ENCODE measurements around the gene EFCAB11. TPM values are rescaled to one million over a fixed set of nuclear protein-coding genes. Genes with fewer than 3 reads are reported as not detected.

Gene EFCAB11
- total RNA-seq, 1 experiment from 2014 or later = 10.6 TPM

- POLR2A ChIA-PET = no interaction called here
- H3K4me1 Mint-ChIP-seq (ENCODE audit: insufficient read depth, unreplicated experiment) = no peaks in the 10 kb centered on the region
- H3K9me3 Mint-ChIP-seq (ENCODE audit: unreplicated experiment) = no peaks in the 10 kb centered on the region
- TF ChIP-seq, protein P1, sequence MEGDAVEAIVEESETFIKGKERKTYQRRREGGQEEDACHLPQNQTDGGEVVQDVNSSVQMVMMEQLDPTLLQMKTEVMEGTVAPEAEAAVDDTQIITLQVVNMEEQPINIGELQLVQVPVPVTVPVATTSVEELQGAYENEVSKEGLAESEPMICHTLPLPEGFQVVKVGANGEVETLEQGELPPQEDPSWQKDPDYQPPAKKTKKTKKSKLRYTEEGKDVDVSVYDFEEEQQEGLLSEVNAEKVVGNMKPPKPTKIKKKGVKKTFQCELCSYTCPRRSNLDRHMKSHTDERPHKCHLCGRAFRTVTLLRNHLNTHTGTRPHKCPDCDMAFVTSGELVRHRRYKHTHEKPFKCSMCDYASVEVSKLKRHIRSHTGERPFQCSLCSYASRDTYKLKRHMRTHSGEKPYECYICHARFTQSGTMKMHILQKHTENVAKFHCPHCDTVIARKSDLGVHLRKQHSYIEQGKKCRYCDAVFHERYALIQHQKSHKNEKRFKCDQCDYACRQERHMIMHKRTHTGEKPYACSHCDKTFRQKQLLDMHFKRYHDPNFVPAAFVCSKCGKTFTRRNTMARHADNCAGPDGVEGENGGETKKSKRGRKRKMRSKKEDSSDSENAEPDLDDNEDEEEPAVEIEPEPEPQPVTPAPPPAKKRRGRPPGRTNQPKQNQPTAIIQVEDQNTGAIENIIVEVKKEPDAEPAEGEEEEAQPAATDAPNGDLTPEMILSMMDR (IDR thresholded peaks at IDR 0.05; ENCODE audit: unreplicated experiment) = no peak
- intact Hi-C loops (cut with micrococcal nuclease) = no loop called here
- H3K4me3 Mint-ChIP-seq (ENCODE audit: unreplicated experiment) = no peak overlapping the region
- no peak for DNase-seq (ENCODE audit: unreplicated experiment)
- no peak overlapping the region for H3K27ac Mint-ChIP-seq (ENCODE audit: low read depth, unreplicated experiment)
- H3K27me3 Mint-ChIP-seq (ENCODE audit: insufficient read depth, unreplicated experiment) = no peaks in the 10 kb centered on the region
- no TSS peak for BruUV-seq (replicated peaks)
- CTCF ChIA-PET = no interaction called here
- H3K36me3 Mint-ChIP-seq (ENCODE audit: insufficient read depth, unreplicated experiment) = peaks cover 4% of the 10 kb centered on the region
Observed at GRCh38 chr14:89941830-89942377, 12.6 kb downstream of the EFCAB11 start.

GRCh38 chr14:89936654-89937185 is 17.8 kb downstream of the EFCAB11 start:
- H3K27ac Mint-ChIP-seq (ENCODE audit: low read depth, unreplicated experiment) = no peak overlapping the region
- H3K4me1 Mint-ChIP-seq (ENCODE audit: insufficient read depth, unreplicated experiment) = no peaks in the 10 kb centered on the region
- no TSS peak for BruUV-seq (replicated peaks)
- H3K36me3 Mint-ChIP-seq (ENCODE audit: insufficient read depth, unreplicated experiment) = peaks cover 4% of the 10 kb centered on the region
- no peaks in the 10 kb centered on the region for H3K9me3 Mint-ChIP-seq (ENCODE audit: unreplicated experiment)
- no peak overlapping the region for H3K4me3 Mint-ChIP-seq (ENCODE audit: unreplicated experiment)
- intact Hi-C loops (cut with micrococcal nuclease) = no loop called here
- POLR2A ChIA-PET = no interaction called here
- TF ChIP-seq, protein P1 (IDR thresholded peaks at IDR 0.05; ENCODE audit: unreplicated experiment) = no peak
- no peaks in the 10 kb centered on the region for H3K27me3 Mint-ChIP-seq (ENCODE audit: insufficient read depth, unreplicated experiment)
- CTCF ChIA-PET = interaction anchor here (0.5 to 2.3 kb wide), 5 partner anchors 13 to 909 kb away, joined by 3 to 10 read pairs (median 4); partner anchors contain the start of gene EFCAB11
- no peak for DNase-seq (ENCODE audit: unreplicated experiment)

GRCh38 chr14:89933002-89933401 is 21.5 kb downstream of the EFCAB11 start:
- POLR2A ChIA-PET = interaction anchor here (0.7 to 0.8 kb wide), 2 partner anchors 21 to 1416 kb away, joined by 3 to 4 read pairs; partner anchors contain the start of gene EFCAB11
- Mint-ChIP-seq H3K4me3 (ENCODE audit: unreplicated experiment) (no peak overlapping the region), H3K4me1 (ENCODE audit: insufficient read depth, unreplicated experiment) (no peaks in the 10 kb centered on the region), H3K9me3 (ENCODE audit: unreplicated experiment) (no peaks in the 10 kb centered on the region), H3K36me3 (ENCODE audit: insufficient read depth, unreplicated experiment) (peaks cover 6% of the 10 kb centered on the region), H3K27me3 (ENCODE audit: insufficient read depth, unreplicated experiment) (no peaks in the 10 kb centered on the region), H3K27ac (ENCODE audit: low read depth, unreplicated experiment) (no peak overlapping the region)
- intact Hi-C loops (cut with micrococcal nuclease) = no loop called here
- BruUV-seq (replicated peaks) = no TSS peak
- TF ChIP-seq, protein P1 (IDR thresholded peaks at IDR 0.05; ENCODE audit: unreplicated experiment) = no peak
- CTCF ChIA-PET = no interaction called here
- DNase-seq (ENCODE audit: unreplicated experiment) = no peak

- CTCF ChIA-PET = interaction anchor here (0.5 to 1.2 kb wide), 6 partner anchors 8 to 896 kb away, joined by 3 to 5 read pairs (median 3); no protein-coding TSS in a partner anchor
- no TSS peak for BruUV-seq (replicated peaks)
- DNase-seq (ENCODE audit: unreplicated experiment) = no peak
- Mint-ChIP-seq H3K4me3 (ENCODE audit: unreplicated experiment) (no peak overlapping the region), H3K4me1 (ENCODE audit: insufficient read depth, unreplicated experiment) (peaks cover 13% of the 10 kb centered on the region), H3K9me3 (ENCODE audit: unreplicated experiment) (no peaks in the 10 kb centered on the region), H3K27ac (ENCODE audit: low read depth, unreplicated experiment) (peak overlapping the region; percentile 85), H3K36me3 (ENCODE audit: insufficient read depth, unreplicated experiment) (peaks cover 6% of the 10 kb centered on the region), H3K27me3 (ENCODE audit: insufficient read depth, unreplicated experiment) (no peaks in the 10 kb centered on the region)
- TF ChIP-seq, protein P1 (IDR thresholded peaks at IDR 0.05; ENCODE audit: unreplicated experiment) = no peak
- POLR2A ChIA-PET = interaction anchor here (0.6 kb wide), 1 partner anchor 1281 kb away, joined by 3 read pairs; no protein-coding TSS in a partner anchor
- intact Hi-C loops (cut with micrococcal nuclease) = no loop called here
Observed at GRCh38 chr14:89927186-89927865, 27.2 kb downstream of the EFCAB11 start.
